Measurements from ENCODE around the gene THSD4. TPM values are rescaled to one million over a fixed set of nuclear protein-coding genes. Genes with fewer than 3 reads are reported as not detected.

THSD4 gene
- total RNA-seq, 2 donors from 2014 or later = not detected

DNA sequence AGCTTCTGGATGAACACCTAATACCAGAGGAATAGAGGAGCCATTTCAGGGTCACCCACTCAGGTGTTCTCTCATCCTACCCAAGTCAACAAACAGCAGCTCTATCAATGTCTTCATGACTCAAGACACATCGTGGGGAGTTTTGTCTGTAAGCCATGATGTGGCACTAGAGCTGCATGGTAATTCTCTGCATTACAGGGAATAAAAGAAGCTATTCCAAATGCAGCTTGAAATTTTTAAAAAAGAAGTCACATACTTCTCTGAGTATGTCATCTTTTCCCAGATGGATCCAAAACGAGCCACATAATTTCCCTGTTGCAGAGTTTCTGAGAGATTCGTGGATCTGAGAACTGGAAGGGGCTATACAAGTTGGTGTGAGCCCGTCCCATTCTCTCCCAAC, 6.1 kb upstream of the THSD4 start:
- H3K27ac Mint-ChIP-seq = no peak overlapping the region
- ATAC-seq = no peak
- peaks cover 21 to 23% of the 10 kb centered on the region in 2 donors for H3K27me3 Mint-ChIP-seq
- no peak for DNase-seq (ENCODE audit: low spot score)
- no peaks in the 10 kb centered on the region for H3K36me3 Mint-ChIP-seq
- no peaks in the 10 kb centered on the region for H3K4me1 Mint-ChIP-seq (ENCODE audit: low read depth in 2 of 2)
- no peaks in the 10 kb centered on the region for H3K9me3 Mint-ChIP-seq
- H3K4me3 Mint-ChIP-seq = no peak overlapping the region

DNA sequence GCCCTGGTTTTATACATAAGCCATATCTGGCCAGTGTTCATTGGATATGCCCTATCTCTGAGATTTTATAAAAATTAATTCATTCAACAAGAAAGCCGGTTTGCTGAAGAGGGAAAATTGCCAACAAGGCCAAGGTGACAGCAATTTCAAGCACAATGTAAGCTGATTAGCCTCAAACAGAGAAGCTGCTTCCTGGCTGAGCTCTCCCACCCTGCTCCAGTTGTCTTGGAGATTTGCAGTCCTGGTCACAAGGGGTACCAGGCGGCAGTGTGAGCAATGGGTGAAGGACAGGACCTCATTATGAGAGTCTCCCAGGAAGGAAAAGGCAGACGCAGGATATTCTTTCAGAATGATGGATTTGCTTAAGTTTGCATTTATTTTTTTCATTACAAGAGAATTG, 5.4 kb upstream of the THSD4 start:
- Mint-ChIP-seq H3K4me1 (ENCODE audit: low read depth in 2 of 2) (peaks cover 0 to under 1% of the 10 kb centered on the region in 2 donors), H3K27me3 (peaks cover 15 to 24% of the 10 kb centered on the region in 2 donors), H3K36me3 (no peaks in the 10 kb centered on the region), H3K4me3 (no peak overlapping the region), H3K27ac (no peak overlapping the region), H3K9me3 (no peaks in the 10 kb centered on the region)
- DNase-seq (ENCODE audit: low spot score) (no peak), ATAC-seq (no peak)

DNA sequence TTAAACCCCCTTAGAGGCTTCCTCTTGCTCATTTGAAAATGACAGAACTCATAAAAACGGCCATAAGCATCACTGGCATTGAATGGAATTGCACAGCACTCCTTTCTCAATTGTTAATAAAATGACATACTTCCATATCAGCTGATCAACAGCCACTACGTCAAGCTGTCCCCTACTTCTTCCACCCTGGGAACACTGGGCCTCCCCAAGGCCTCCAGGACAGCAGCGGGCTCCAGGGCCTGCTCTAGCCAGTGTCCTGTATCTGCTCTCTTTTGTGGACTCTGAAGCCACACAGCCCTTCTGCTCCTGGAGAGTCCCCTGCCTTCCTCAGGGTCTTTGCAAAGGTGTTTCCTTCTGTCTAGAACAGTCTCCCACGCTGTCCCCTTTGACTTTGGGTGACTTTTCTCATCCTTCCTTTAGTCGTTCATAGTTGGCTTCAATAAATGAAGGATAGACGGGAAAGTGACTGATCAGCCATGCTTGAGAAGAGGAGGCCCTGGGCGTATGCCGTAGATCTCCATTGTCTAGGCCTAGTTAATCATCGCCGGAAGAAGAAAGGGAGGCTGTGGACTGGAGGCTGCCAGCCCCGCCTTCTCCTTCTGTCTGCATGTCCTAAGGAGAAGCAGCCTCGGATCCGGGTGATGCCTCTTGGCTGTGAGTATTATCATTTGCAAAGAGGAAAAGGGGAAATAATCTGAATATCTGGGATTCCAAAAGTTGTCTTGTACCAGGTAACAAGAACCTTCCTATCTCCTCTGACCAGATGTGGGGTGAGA, 4.7 kb upstream of the THSD4 start:
- no peak overlapping the region for H3K27ac Mint-ChIP-seq
- peaks cover 15 to 24% of the 10 kb centered on the region in 2 donors for H3K27me3 Mint-ChIP-seq
- peaks cover 0 to 3% of the 10 kb centered on the region in 2 donors for H3K4me1 Mint-ChIP-seq (ENCODE audit: low read depth in 2 of 2)
- ATAC-seq (no peak), DNase-seq (ENCODE audit: low spot score) (no peak)
- no peaks in the 10 kb centered on the region for H3K9me3 Mint-ChIP-seq
- no peaks in the 10 kb centered on the region for H3K36me3 Mint-ChIP-seq
- H3K4me3 Mint-ChIP-seq = no peak overlapping the region

DNA sequence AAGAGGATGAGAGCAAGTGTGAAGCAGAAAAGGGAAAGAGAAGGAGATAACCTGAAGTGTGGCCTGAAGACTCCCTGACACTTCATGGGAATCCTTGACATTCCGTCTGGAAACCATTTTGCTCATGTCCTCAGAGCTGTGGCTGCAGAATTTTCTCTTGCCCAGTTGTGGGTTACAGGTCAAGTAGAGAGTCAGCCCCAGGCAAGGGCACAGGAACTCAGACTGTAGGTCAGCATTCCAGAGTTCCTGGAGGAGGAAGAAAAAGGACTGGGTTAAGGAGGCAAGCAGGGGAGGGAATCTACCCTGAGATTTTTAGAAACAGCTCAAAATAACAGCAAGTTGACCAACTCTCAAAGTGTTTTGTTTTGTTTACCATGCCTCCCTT, 4.1 kb upstream of the THSD4 start:
- Mint-ChIP-seq H3K9me3 (no peaks in the 10 kb centered on the region), H3K4me1 (ENCODE audit: low read depth in 2 of 2) (peaks cover 0 to 3% of the 10 kb centered on the region in 2 donors), H3K27me3 (peaks cover 17 to 22% of the 10 kb centered on the region in 2 donors), H3K27ac (no peak overlapping the region), H3K36me3 (no peaks in the 10 kb centered on the region), H3K4me3 (no peak overlapping the region)
- ATAC-seq (no peak), DNase-seq (ENCODE audit: low spot score) (no peak)

DNA sequence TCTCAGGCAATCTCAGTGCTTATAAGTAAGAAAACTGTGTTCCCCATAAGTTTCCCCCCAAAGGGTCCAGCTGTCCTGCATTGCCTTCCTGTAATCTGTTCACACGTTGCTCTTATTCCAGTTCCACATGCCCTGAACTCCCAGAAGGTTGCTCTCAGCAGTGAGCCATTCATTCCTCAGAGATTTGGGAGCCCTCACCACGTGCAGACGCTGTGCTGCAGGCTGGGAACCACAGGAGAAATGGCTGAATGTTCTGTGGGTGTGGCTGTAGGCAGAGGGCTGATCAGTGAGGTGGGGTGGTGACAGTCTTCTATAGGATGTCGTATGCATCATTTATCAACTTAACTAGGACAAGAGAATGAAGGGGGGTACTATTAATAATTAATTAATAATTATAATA, 3.3 kb upstream of the THSD4 start:
- no peak for ATAC-seq
- H3K27me3 Mint-ChIP-seq = peaks cover 23 to 27% of the 10 kb centered on the region in 2 donors
- no peak overlapping the region for H3K4me3 Mint-ChIP-seq
- H3K4me1 Mint-ChIP-seq (ENCODE audit: low read depth in 2 of 2) = peaks cover 5 to 6% of the 10 kb centered on the region in 2 donors
- no peaks in the 10 kb centered on the region for H3K9me3 Mint-ChIP-seq
- no peak for DNase-seq (ENCODE audit: low spot score)
- no peak overlapping the region for H3K27ac Mint-ChIP-seq
- H3K36me3 Mint-ChIP-seq = no peaks in the 10 kb centered on the region

DNA sequence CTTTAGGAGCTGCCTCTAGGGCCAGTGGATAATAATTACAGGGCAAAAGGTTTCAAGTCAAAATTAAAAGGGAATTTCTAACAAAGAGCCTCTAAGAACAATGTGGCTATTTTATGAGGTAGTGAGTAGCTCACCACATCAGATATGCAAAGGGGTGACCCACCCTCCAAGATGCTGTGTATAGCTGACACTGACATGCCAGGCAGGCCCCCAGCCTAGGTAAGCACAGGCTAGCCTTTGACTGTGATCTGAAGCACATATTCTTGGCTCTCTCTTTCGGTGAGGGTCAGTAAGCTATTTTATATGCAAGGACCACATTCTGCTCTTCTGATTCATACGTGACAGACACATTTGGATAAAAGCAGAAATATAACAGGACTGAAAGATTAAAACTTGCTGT, 2.8 kb upstream of the THSD4 start:
- Mint-ChIP-seq H3K27me3 (peaks cover 25 to 27% of the 10 kb centered on the region in 2 donors), H3K27ac (no peak overlapping the region), H3K4me3 (no peak overlapping the region), H3K4me1 (ENCODE audit: low read depth in 2 of 2) (peaks cover 5 to 6% of the 10 kb centered on the region in 2 donors), H3K9me3 (no peaks in the 10 kb centered on the region), H3K36me3 (no peaks in the 10 kb centered on the region)
- ATAC-seq (no peak), DNase-seq (ENCODE audit: low spot score) (no peak)

DNA sequence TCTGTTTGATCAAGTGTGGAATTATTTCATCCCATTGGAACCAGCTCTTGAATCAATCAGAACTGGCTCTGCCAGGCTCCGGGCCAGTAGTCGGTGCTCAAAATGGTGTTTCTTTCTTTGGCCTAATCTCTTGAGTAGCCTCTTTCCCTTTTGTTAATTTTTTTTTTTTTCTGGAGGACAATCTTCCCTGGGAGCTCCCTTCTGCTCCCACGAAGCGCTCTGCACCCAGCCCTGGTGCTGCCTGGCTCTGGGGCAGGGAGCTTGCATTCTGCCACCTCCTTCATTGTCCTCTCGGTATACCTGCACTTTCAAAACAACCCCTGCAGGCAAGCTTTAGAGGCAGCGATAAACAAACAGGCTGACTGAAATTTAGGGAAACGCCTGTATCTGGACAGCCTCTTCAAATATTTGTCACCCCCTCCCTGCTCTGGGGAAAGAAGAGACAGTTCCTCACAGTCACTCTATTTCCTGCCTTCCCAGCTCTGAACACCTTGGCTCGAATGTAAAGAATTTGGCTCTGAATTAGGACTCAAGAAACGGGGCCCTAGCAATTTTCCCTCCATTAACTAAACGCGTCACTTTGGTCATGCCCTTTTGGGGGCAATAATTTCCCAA, 1.1 kb upstream of the THSD4 start:
- no peak overlapping the region for H3K4me3 Mint-ChIP-seq
- no peak for DNase-seq (ENCODE audit: low spot score)

DNA sequence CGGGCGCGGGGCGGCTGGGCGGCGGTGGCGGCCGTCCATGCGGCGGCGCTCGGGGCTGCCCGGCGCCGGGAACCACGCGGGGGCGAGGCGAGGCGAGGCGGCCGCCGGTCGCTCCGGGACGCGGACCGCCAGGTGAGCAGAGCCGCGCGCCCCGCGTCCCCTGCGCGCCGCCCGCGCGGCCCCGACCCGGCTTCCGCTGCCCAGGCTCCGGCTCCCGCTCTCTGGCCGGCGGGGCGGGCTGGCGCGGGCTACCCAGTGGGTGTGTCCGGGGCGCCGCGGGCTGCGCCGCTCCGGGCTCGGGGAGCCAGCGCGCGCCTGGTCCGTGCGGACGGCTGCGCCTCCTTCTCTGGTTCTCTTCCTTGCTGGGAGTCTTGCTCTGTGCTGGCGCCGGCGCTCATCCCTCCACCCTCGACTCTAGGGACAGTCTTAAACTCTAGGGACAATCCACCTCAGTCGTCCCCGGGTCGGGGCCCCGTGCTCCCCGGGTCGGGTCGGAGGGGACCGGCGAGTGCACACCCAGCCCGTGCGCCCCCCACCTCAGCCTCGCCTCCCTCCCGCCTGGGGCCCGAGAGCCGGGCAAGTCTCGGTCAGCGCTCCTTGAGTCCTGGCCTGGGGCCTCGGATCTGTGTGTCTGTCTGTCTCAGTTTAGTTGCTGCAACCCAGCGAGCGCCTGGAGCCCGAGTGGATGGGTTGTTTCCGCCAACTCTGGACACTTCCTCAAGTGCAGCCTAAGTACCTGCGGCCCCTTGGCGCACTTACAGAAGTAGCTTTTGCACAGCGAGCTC, 488 bp downstream of the THSD4 start:
- peak; percentile 64 to 72 for ATAC-seq

More for the DNA sequence above, 1.1 kb upstream of the THSD4 start:
- H3K27me3 Mint-ChIP-seq = peaks cover 38 to 43% of the 10 kb centered on the region in 2 donors
- ATAC-seq = no peak
- no peak overlapping the region for H3K27ac Mint-ChIP-seq
- peaks cover 5 to 6% of the 10 kb centered on the region in 2 donors for H3K4me1 Mint-ChIP-seq (ENCODE audit: low read depth in 2 of 2)
- H3K36me3 Mint-ChIP-seq = no peaks in the 10 kb centered on the region
- no peaks in the 10 kb centered on the region for H3K9me3 Mint-ChIP-seq

DNA sequence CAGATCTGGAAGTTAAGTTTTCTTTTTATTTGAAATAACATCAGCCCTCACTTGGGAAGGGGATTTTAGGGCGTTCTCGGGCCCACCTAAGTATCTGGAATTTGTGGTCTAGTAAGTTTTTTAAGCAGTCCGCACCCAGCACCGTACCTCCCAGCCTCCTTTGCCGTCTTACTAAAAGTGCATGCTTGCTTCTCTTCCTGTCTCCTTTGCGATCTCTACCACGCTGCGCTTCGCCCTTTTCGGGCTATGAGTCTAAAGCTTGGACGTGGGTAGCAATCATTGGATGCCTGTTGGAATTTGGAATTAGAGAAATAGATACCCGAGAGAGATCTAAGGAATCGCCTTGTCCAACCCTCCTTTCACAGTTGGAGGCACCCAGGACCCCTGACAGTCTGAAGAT, 1.1 kb downstream of the THSD4 start:
- H3K4me1 Mint-ChIP-seq (ENCODE audit: low read depth in 2 of 2) = peaks cover 5 to 6% of the 10 kb centered on the region in 2 donors
- H3K27ac Mint-ChIP-seq = no peak overlapping the region
- no peaks in the 10 kb centered on the region for H3K9me3 Mint-ChIP-seq
- DNase-seq (ENCODE audit: low spot score) = no peak
- no peaks in the 10 kb centered on the region for H3K36me3 Mint-ChIP-seq
- peaks cover 34 to 40% of the 10 kb centered on the region in 2 donors for H3K27me3 Mint-ChIP-seq
- H3K4me3 Mint-ChIP-seq = peak overlapping the region; percentile 63
- ATAC-seq = no peak

More for the DNA sequence above, 488 bp downstream of the THSD4 start:
- Mint-ChIP-seq H3K9me3 (no peaks in the 10 kb centered on the region), H3K27ac (no peak overlapping the region), H3K4me1 (ENCODE audit: low read depth in 2 of 2) (peaks cover 5 to 6% of the 10 kb centered on the region in 2 donors), H3K27me3 (peaks cover 34 to 36% of the 10 kb centered on the region in 2 donors), H3K4me3 (peak overlapping the region; percentile 63), H3K36me3 (no peaks in the 10 kb centered on the region)
- DNase-seq (ENCODE audit: low spot score) = no peak

DNA sequence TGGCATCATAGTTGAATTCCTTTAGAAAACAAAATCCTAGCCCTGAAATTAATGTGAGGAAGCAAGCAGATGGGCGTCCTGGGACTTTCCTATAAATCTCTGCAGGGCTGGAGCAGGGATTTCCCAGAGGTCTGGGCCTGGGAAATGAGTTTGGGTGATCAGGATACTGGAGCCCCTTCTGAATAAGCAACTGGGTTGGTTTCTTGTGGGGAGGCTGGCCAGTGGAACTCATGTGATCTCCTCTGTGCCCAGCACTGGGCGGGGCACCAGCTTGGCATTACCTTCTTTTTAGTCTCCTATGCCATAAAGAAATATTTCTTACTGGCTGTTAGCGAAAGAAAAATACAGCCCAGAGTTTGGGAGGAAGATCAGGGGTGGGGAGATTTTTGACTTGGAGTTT, 1.7 kb downstream of the THSD4 start:
- DNase-seq (ENCODE audit: low spot score) (no peak), ATAC-seq (no peak)
- no peaks in the 10 kb centered on the region for H3K36me3 Mint-ChIP-seq
- H3K27me3 Mint-ChIP-seq = peaks cover 40 to 45% of the 10 kb centered on the region in 2 donors
- peaks cover 5 to 6% of the 10 kb centered on the region in 2 donors for H3K4me1 Mint-ChIP-seq (ENCODE audit: low read depth in 2 of 2)
- peak overlapping the region; percentile 63 for H3K4me3 Mint-ChIP-seq
- H3K27ac Mint-ChIP-seq = no peak overlapping the region
- H3K9me3 Mint-ChIP-seq = no peaks in the 10 kb centered on the region

DNA sequence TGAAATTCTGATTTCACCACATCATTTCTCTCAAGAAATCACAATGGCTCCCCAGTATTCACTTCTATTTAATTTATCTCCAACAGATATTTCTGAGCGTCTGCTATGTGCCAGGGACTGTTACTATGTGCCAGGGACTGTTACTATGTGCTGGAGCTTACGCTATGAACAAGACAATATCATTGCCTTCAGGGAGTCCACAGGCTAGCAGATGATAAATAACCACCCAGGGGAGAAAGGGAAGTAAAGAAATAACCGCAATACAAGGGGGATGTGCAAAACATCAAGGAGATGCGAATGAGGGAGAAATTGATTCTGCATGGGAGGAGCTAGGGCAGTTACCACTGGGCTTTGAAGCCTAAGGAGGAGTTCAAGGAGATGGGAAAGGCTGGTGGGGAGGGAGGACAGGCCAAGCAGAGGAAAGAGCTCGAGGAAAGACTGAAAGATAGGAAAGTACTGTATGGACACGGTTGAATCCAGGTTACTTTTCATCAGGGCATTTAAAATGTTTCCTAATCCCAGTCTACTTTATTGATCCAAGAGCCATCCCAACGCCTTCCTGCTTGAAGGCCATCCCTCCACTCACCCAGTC, 2.5 kb downstream of the THSD4 start:
- Mint-ChIP-seq H3K4me1 (ENCODE audit: low read depth in 2 of 2) (peaks cover 5 to 6% of the 10 kb centered on the region in 2 donors), H3K36me3 (no peaks in the 10 kb centered on the region), H3K4me3 (no peak overlapping the region), H3K27me3 (peaks cover 44 to 54% of the 10 kb centered on the region in 2 donors), H3K9me3 (no peaks in the 10 kb centered on the region), H3K27ac (no peak overlapping the region)
- no peak for ATAC-seq
- no peak for DNase-seq (ENCODE audit: low spot score)

DNA sequence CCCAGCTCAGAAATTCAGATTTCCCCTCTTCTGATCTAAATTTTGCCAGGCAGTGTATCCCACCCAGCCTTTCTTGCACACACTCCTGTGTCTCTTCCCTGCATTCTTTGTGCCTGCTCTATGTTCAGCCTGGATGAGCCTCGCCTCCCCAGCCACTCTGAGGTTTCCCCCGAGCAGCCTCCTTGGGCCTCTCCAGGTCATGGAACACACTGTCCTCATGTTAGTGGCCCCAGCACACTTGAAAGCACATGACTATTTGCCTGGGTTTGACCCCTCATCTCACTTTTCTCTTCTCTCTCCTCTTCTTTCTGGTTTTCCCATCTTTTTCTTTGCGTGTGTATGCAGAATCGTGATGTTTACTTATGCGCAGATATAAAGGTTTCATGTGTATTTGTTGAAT, 3.1 kb downstream of the THSD4 start:
- Mint-ChIP-seq H3K9me3 (no peaks in the 10 kb centered on the region), H3K36me3 (no peaks in the 10 kb centered on the region), H3K4me1 (ENCODE audit: low read depth in 2 of 2) (peaks cover 5 to 6% of the 10 kb centered on the region in 2 donors), H3K27me3 (peaks cover 47 to 59% of the 10 kb centered on the region in 2 donors), H3K4me3 (no peak overlapping the region), H3K27ac (no peak overlapping the region)
- ATAC-seq = no peak
- no peak for DNase-seq (ENCODE audit: low spot score)

DNA sequence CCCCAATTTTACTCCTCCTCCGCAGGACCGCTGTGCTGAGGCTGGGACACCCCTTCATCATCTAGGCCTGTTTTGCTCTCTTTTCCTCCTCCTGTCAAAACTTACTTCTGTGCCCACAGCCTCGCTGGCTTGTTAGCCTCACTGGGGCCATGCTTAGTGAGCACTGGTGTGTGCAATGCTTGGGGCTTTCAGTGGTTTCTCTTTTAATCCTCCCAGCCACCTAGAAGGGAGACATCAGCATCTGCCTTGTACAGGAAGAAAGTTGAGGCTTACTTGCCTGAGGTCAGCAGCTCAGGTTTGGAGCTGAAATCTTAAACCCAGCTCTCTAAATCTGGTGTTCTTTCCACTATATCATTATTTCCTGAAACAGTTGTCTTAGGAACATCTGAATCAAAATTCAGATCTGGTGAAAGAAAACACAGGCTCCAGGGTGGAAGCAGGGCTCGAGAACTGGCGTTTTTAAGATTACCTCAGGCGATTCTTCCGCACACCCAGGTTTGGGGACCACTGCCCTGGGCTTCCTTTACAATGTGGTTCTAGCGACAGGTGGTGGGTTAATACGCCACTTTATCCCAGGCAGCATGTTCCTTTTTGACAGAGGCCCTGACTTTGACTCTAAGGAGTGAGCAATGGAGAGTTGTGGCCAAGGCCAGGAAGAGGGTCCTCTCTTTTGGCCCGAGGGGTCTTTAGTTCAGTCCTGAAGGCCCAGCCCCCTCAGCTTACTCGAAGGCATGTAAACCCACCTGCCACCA, 3.8 kb downstream of the THSD4 start:
- ATAC-seq (no peak), DNase-seq (ENCODE audit: low spot score) (no peak)
- Mint-ChIP-seq H3K27me3 (peaks cover 49 to 66% of the 10 kb centered on the region in 2 donors), H3K9me3 (no peaks in the 10 kb centered on the region), H3K36me3 (no peaks in the 10 kb centered on the region), H3K4me3 (no peak overlapping the region), H3K27ac (no peak overlapping the region), H3K4me1 (ENCODE audit: low read depth in 2 of 2) (peaks cover 5 to 6% of the 10 kb centered on the region in 2 donors)

All from natural killer cell treated with Interleukin-12 subunit alpha and Interleukin-12 subunit beta and Interleukin-15 and Interleukin-18, amount 100 ng/mL, for 72 hours (primary cell).